Embryonic facial prominence (tissue), 1 donor: ENCODE data around the gene ITGA3.

Source experiments
- DNase-seq: peaks from one replicate; pipeline ENCODE4 v3.0.0-alpha.2; 2016; ENCODE audit errors: extremely low spot score

ITGA3 gene

GRCh38 chr17:50110591-50111349 is 54.9 kb downstream of the ITGA3 start:
- DNase-seq, result no peak

- no peak for DNase-seq
These were observed 56.1 kb downstream of the ITGA3 start for GRCh38 chr17:50111673-50112655.

- no peak for DNase-seq
These were observed 56.8 kb downstream of the ITGA3 start for GRCh38 chr17:50112694-50113093.

- no peak for DNase-seq
These were observed 57.9 kb downstream of the ITGA3 start for GRCh38 chr17:50113624-50114320.

GRCh38 chr17:50114401-50114800 is 58.5 kb downstream of the ITGA3 start:
- no peak for DNase-seq

- no peak for DNase-seq
These were observed 59.0 kb downstream of the ITGA3 start for GRCh38 chr17:50114849-50115357.

- no peak for DNase-seq
These were observed 59.8 kb downstream of the ITGA3 start for GRCh38 chr17:50115756-50116155.

GRCh38 chr17:50117202-50118051 is 61.5 kb downstream of the ITGA3 start:
- DNase-seq, result no peak

GRCh38 chr17:50118076-50118827 is 62.3 kb downstream of the ITGA3 start:
- DNase-seq, result no peak

- DNase-seq, result no peak
These were observed 62.9 kb downstream of the ITGA3 start for GRCh38 chr17:50118828-50119218.

- no peak for DNase-seq
These were observed 64.8 kb downstream of the ITGA3 start for GRCh38 chr17:50120475-50121253.

GRCh38 chr17:50122945-50123344 is 67.0 kb downstream of the ITGA3 start:
- DNase-seq, result no peak

- no peak for DNase-seq
These were observed 67.9 kb downstream of the ITGA3 start for GRCh38 chr17:50123649-50124349.

- DNase-seq, result no peak
These were observed 69.6 kb downstream of the ITGA3 start for GRCh38 chr17:50125420-50125997.

- DNase-seq, result no peak
These were observed 71.9 kb downstream of the ITGA3 start for GRCh38 chr17:50127697-50128361.

- no peak for DNase-seq
These were observed 72.8 kb downstream of the ITGA3 start for GRCh38 chr17:50128441-50129352.

GRCh38 chr17:50129353-50129727 is 73.4 kb downstream of the ITGA3 start:
- DNase-seq, result no peak
